IMR-90 (cell line): ENCODE data around the gene CD177. TPM values are rescaled to one million over a fixed set of nuclear protein-coding genes. Genes with fewer than 3 reads are reported as not detected.
"Not testable (repeated sequence)": the region's sequence is repeated elsewhere in the genome, so short reads cannot be mapped to it uniquely, and the experiment has no call there.

ENCODE experiments used
- ATAC-seq: fragments of 200-7000 bp; cut with Tn5 transposase; 2 replicates; pipeline ENCODE4 v1.9.1; 2020; ENCODE audit warnings: low read depth, mild to moderate bottlenecking, moderate library complexity
- BruUV-seq: library from RNA; stranded (reverse); fragments of 400-500 nt; replicated peaks from 2 replicates; lab custom pipeline; 2021; lab: Mats Ljungman, UMichigan
- CTCF ChIA-PET: fragments of 300-600 bp; formaldehyde crosslinking; extraction: SDS; loops from one replicate; lab custom pipeline; 2021; ENCODE audit warnings: antibody characterized with exemption; lab: Yijun Ruan, JAX
- POLR2A ChIA-PET: fragments of 300-600 bp; sonication (Branson Sonifier 250); formaldehyde crosslinking; loops from one replicate; lab custom pipeline; 2022; ENCODE audit warnings: antibody characterized with exemption; ENCODE audit not compliant: unreplicated experiment; lab: Charles Lee
- DNase-seq: peaks from one replicate; pipeline ENCODE4 v3.0.0; 2013
- H2AFZ ChIP-seq: replicated peaks from 2 replicates; pipeline ENCODE3; 2013; ENCODE audit warnings: low read length, mild to moderate bottlenecking; ENCODE audit not compliant: poor library complexity
- H2AK5ac ChIP-seq: 2 replicates; pipeline ENCODE4 v1.6.1; 2013; ENCODE audit warnings: low read depth, low read length, inconsistent platforms
- H2AK9ac ChIP-seq: replicated peaks from 2 replicates; pipeline ENCODE3; 2013; ENCODE audit warnings: mild to moderate bottlenecking, low read depth, low read length, moderate library complexity; ENCODE audit not compliant: poor library complexity
- H2BK120ac ChIP-seq: 2 replicates; pipeline ENCODE4 v1.6.1; 2013; ENCODE audit warnings: low read depth, low read length, inconsistent platforms
- H2BK15ac ChIP-seq: 3 replicates; pipeline ENCODE4 v1.6.1; 2013; ENCODE audit warnings: low read depth, low read length, inconsistent platforms
- H2BK20ac ChIP-seq: 2 replicates; pipeline ENCODE4 v1.6.1; 2013; ENCODE audit warnings: low read depth, mild to moderate bottlenecking, inconsistent platforms, low read length, moderate library complexity
- H2BK5ac ChIP-seq: 2 replicates; pipeline ENCODE4 v1.6.1; 2013; ENCODE audit warnings: mild to moderate bottlenecking, low read depth, low read length, inconsistent platforms; ENCODE audit not compliant: poor library complexity, severe bottlenecking
- H3K14ac ChIP-seq: replicated peaks from 2 replicates; pipeline ENCODE4 v1.6.1; 2013; ENCODE audit warnings: low read depth, low read length, inconsistent platforms
- H3K18ac ChIP-seq: 2 replicates; pipeline ENCODE4 v1.6.1; 2013; ENCODE audit warnings: low read depth, low read length, control low read depth
- H3K23ac ChIP-seq: 2 replicates; pipeline ENCODE4 v1.6.1; 2013; ENCODE audit warnings: low read depth, low read length, inconsistent platforms
- H3K27ac ChIP-seq: 2 replicates; pipeline ENCODE4 v1.5.1; 2013; ENCODE audit warnings: mild to moderate bottlenecking, control low read depth, low read length; ENCODE audit not compliant: insufficient read depth
- H3K27me3 ChIP-seq: 2 replicates; pipeline ENCODE4 v1.6.1; 2013; ENCODE audit warnings: low read length; ENCODE audit not compliant: control insufficient read depth, insufficient read depth
- H3K36me3 ChIP-seq: 2 replicates; pipeline ENCODE4 v1.6.1; 2013; ENCODE audit warnings: low read length, mixed read lengths; ENCODE audit not compliant: control insufficient read depth, insufficient read depth
- H3K4ac ChIP-seq: 2 replicates; pipeline ENCODE4 v1.6.1; 2013; ENCODE audit warnings: low read depth, low read length, inconsistent platforms
- H3K4me1 ChIP-seq: 2 replicates; pipeline ENCODE4 v1.6.1; 2013; ENCODE audit warnings: low read length, mixed read lengths; ENCODE audit not compliant: control insufficient read depth, insufficient read depth
- H3K4me2 ChIP-seq: 2 replicates; pipeline ENCODE4 v1.6.1; 2013; ENCODE audit warnings: low read depth, mild to moderate bottlenecking, control low read depth, low read length, moderate library complexity
- H3K4me3 ChIP-seq: 2 replicates; pipeline ENCODE4 v1.5.1; 2013; ENCODE audit warnings: low read depth, mild to moderate bottlenecking, control low read depth, low read length, moderate library complexity; ENCODE audit not compliant: insufficient read depth
- H3K56ac ChIP-seq: 2 replicates; pipeline ENCODE4 v1.6.1; 2013; ENCODE audit warnings: low read length, inconsistent platforms; ENCODE audit not compliant: insufficient read depth; ENCODE audit errors: extremely low read depth
- H3K79me1 ChIP-seq, 2 experiments: 2 replicates each; pipeline ENCODE4 v1.6.1; 2013; ENCODE audit warnings: low read length in 2 of 2, inconsistent platforms in 1 of 2, low read depth in 1 of 2
- H3K9ac ChIP-seq: 2 replicates; pipeline ENCODE4 v1.6.1; 2013; ENCODE audit warnings: low read depth, low read length, control low read depth
- H3K9me1 ChIP-seq: 2 replicates; pipeline ENCODE4 v1.6.1; 2013; ENCODE audit warnings: low read length, inconsistent platforms; ENCODE audit not compliant: insufficient read depth
- H3K9me3 ChIP-seq: 2 replicates; pipeline ENCODE4 v1.6.1; 2013; ENCODE audit warnings: low read length; ENCODE audit not compliant: control insufficient read depth, insufficient read depth
- H4K20me1 ChIP-seq: 2 replicates; pipeline ENCODE4 v1.6.1; 2013; ENCODE audit warnings: low read length, inconsistent platforms; ENCODE audit not compliant: insufficient read depth
- H4K5ac ChIP-seq: 2 replicates; pipeline ENCODE4 v1.6.1; 2013; ENCODE audit warnings: mild to moderate bottlenecking, low read depth, low read length, control low read depth
- H4K8ac ChIP-seq, 2 experiments: 2 replicates each; pipeline ENCODE4 v1.6.1; 2013; ENCODE audit warnings: low read depth in 2 of 2, low read length in 2 of 2, control low read depth in 1 of 2, inconsistent platforms in 1 of 2
- H4K91ac ChIP-seq: 2 replicates; pipeline ENCODE4 v1.6.1; 2013; ENCODE audit warnings: low read depth, low read length, inconsistent platforms; ENCODE audit not compliant: insufficient read depth
- WGBS, 2 experiments: methylation state at CpG; one replicate each; pipeline versions ENCODE4 v1.1.5 to v1.1.7; 2013; ENCODE audit warnings: missing lambda C conversion rate in 2 of 2; ENCODE audit not compliant: insufficient read length in 1 of 2; ENCODE audit errors: extremely low coverage in 2 of 2; 5-methylcytosine and 5-hydroxymethylcytosine counted together
- dilution Hi-C: fragments of 300-500 bp; cut with HindIII; formaldehyde crosslinking; loops from one replicate; pipeline ENCODE4 v1.14.3; 2018; ENCODE audit warnings: low sequenced_read_pairs; ENCODE audit not compliant: unreplicated experiment
- in situ Hi-C: fragments of 300-500 bp; cut with MboI; formaldehyde crosslinking; loops from 3 replicates; pipeline ENCODE4 v1.14.3; 2019; ENCODE audit warnings: low sequenced_read_pairs, inconsistent platforms, mixed read lengths
- intact Hi-C: fragments of 100-400 bp; cut with micrococcal nuclease; formaldehyde crosslinking; loops from 2 replicates; pipeline ENCODE4 v1.10.0; 2022
- polyA plus RNA-seq, 3 experiments: library from polyadenylated mRNA; depleted of rRNA; stranded (reverse); fragments of >200 nt; gene quantifications; 2 replicates each; pipeline ENCODE4 v1.2.3, GENCODE V29; 2012; ENCODE audit warnings: low replicate concordance in 1 of 3
- total RNA-seq: library from RNA; depleted of rRNA; stranded (reverse); fragments of >200 nt; gene quantifications from 2 replicates; pipeline ENCODE4 v1.2.3, GENCODE V29; 2012

Gene CD177
- total and polyA plus RNA-seq, 2 of the 4 experiments (the other 2 are of a cell fraction), result 0.14 TPM; not detected in 1

- H2AK5ac ChIP-seq, dilution Hi-C loops, H2BK15ac ChIP-seq, DNase-seq, H3K27ac ChIP-seq, H4K91ac ChIP-seq, H2AFZ ChIP-seq, H3K9me3 ChIP-seq, in situ Hi-C loops, H4K20me1 ChIP-seq, H3K79me1 ChIP-seq, H3K18ac ChIP-seq, ATAC-seq, POLR2A ChIA-PET, H2BK5ac ChIP-seq, H3K4me2 ChIP-seq, H3K4me1 ChIP-seq, H3K56ac ChIP-seq, H3K14ac ChIP-seq, H3K9ac ChIP-seq, H2BK20ac ChIP-seq, H3K9me1 ChIP-seq, H3K23ac ChIP-seq, CTCF ChIA-PET, H4K5ac ChIP-seq, H2BK120ac ChIP-seq, H3K36me3 ChIP-seq, H2AK9ac ChIP-seq, intact Hi-C loops, H3K4me3 ChIP-seq, H3K4ac ChIP-seq, BruUV-seq, H4K8ac ChIP-seq: not testable (repeated sequence)
- peaks cover 22% of the 10 kb centered on the region for H3K27me3 ChIP-seq
- WGBS, 2 experiments, result no CpG with 5 or more reads among the region's 12 CpGs
Measured at GRCh38 chr19:43328561-43328960, 24.9 kb upstream of the CD177 start.

- H3K79me1 ChIP-seq, H3K23ac ChIP-seq, H3K14ac ChIP-seq, H3K18ac ChIP-seq, H4K20me1 ChIP-seq, H3K27ac ChIP-seq, H2AK9ac ChIP-seq, DNase-seq, H4K8ac ChIP-seq, H2BK20ac ChIP-seq, in situ Hi-C loops, H3K36me3 ChIP-seq, H2AFZ ChIP-seq, intact Hi-C loops, H2BK5ac ChIP-seq, H2AK5ac ChIP-seq, H3K4me1 ChIP-seq, dilution Hi-C loops, H3K4me2 ChIP-seq, H4K5ac ChIP-seq, H3K9me1 ChIP-seq, H3K56ac ChIP-seq, H3K4ac ChIP-seq, ATAC-seq, H2BK120ac ChIP-seq, POLR2A ChIA-PET, H3K4me3 ChIP-seq, H3K9me3 ChIP-seq, H3K9ac ChIP-seq, H2BK15ac ChIP-seq, CTCF ChIA-PET, BruUV-seq, H4K91ac ChIP-seq: not testable (repeated sequence)
- H3K27me3 ChIP-seq, result peaks cover 22% of the 10 kb centered on the region
- 61% methylated on average over 2 of the region's 4 CpGs; no CpG with 5 or more reads in 1 of the 2 experiments for WGBS, 2 experiments
Measured at GRCh38 chr19:43329049-43329448, 24.4 kb upstream of the CD177 start.
